GM12878 (cell line): ENCODE results near the gene SRGAP1. TPM values are rescaled to one million over a fixed set of nuclear protein-coding genes. Genes with fewer than 3 reads are reported as not detected.

ENCODE experiments used
- ATAC-seq: fragments of 200-7000 bp; cut with Tn5 transposase; 3 replicates; pipeline ENCODE4 v1.9.1; 2020; ENCODE audit warnings: mild to moderate bottlenecking, moderate library complexity
- BruUV-seq: library from RNA; stranded (reverse); fragments of 400-500 nt; replicated peaks from 2 replicates; lab custom pipeline; 2021; lab: Mats Ljungman, UMichigan
- CTCF ChIA-PET: fragments of 300-600 bp; sonication (Branson Sonifier 250); formaldehyde crosslinking; extraction: SDS; loops from one replicate; lab custom pipeline; 2021; ENCODE audit warnings: inconsistent platforms; lab: Yijun Ruan, JAX
- POLR2A ChIA-PET: fragments of 350-600 bp; formaldehyde crosslinking; extraction: SDS; loops from one replicate; lab custom pipeline; 2021; ENCODE audit warnings: inconsistent platforms; lab: Charles Lee
- RAD21 ChIA-PET: fragments of 300-600 bp; sonication (Branson Sonifier 250); formaldehyde crosslinking; loops from one replicate; lab custom pipeline; 2023; ENCODE audit warnings: antibody characterized with exemption; ENCODE audit not compliant: unreplicated experiment; lab: Charles Lee
- SMC1A ChIA-PET: fragments of 300-600 bp; sonication (Branson Sonifier 250); formaldehyde crosslinking; loops from one replicate; lab custom pipeline; 2023; ENCODE audit not compliant: unreplicated experiment, uncharacterized antibody; lab: Charles Lee
- DNase-seq: peaks from one replicate; pipeline ENCODE4 v3.0.0-alpha.2; 2011; ENCODE audit warnings: low read depth, low spot score
- FAIRE-seq: peaks from 3 replicates; lab custom pipeline; 2011; peaks lifted over from hg19 to GRCh38; lab: Jason Lieb, UNC
- H2AFZ ChIP-seq: 2 replicates; pipeline ENCODE4 v1.6.0; 2011; ENCODE audit warnings: low read depth, low read length, control low read depth; ENCODE audit not compliant: control insufficient read depth
- H3K27ac ChIP-seq: 2 replicates; pipeline ENCODE4 v1.5.1; 2011; ENCODE audit warnings: control low read depth; ENCODE audit not compliant: control insufficient read depth, insufficient read depth
- H3K27me3 ChIP-seq, 2 experiments: replicated peaks in 1 of 2; 2 replicates each; pipeline versions ENCODE4 v1.6.0 to v1.6.1; 2011; ENCODE audit warnings: low read length in 1 of 2; ENCODE audit not compliant: control insufficient read depth in 2 of 2, insufficient read depth in 2 of 2
- H3K36me3 ChIP-seq, 2 experiments: 2 replicates each; pipeline ENCODE4 v1.5.1; 2011; ENCODE audit warnings: low read length in 1 of 2; ENCODE audit not compliant: control insufficient read depth in 2 of 2, insufficient read depth in 2 of 2
- H3K4me1 ChIP-seq: 2 replicates; pipeline ENCODE4 v1.6.1; 2011; ENCODE audit warnings: mild to moderate bottlenecking, low read length, moderate library complexity, mixed read lengths; ENCODE audit not compliant: control insufficient read depth, insufficient read depth
- H3K4me2 ChIP-seq: 2 replicates; pipeline ENCODE4 v1.6.0; 2011; ENCODE audit warnings: control low read depth; ENCODE audit not compliant: control insufficient read depth, insufficient read depth
- H3K4me3 ChIP-seq: fragments of 200-600 bp; sonication (generic); 2 replicates; pipeline ENCODE4 v1.5.1; 2016
- H3K79me2 ChIP-seq: 2 replicates; pipeline ENCODE4 v1.6.0; 2011; ENCODE audit warnings: low read length; ENCODE audit not compliant: control insufficient read depth, insufficient read depth
- H3K9ac ChIP-seq: 2 replicates; pipeline ENCODE4 v1.8.0; 2011; ENCODE audit warnings: low read length, control low read depth, mixed read lengths; ENCODE audit not compliant: control insufficient read depth, insufficient read depth
- H3K9me3 ChIP-seq: replicated peaks from 3 replicates; pipeline ENCODE4 v1.5.1; 2011; ENCODE audit warnings: mild to moderate bottlenecking, low read length; ENCODE audit not compliant: control insufficient read depth, insufficient read depth
- H4K20me1 ChIP-seq: 2 replicates; pipeline ENCODE4 v1.6.0; 2011; ENCODE audit not compliant: control insufficient read depth, insufficient read depth
- ATF2 ChIP-seq: IDR thresholded peaks from 2 replicates; pipeline ENCODE4 v1.6.1; 2012; ENCODE audit warnings: low read length, inconsistent platforms
- CHD4 ChIP-seq: fragments of 200-600 bp; sonication (generic); IDR thresholded peaks from 2 replicates; pipeline ENCODE4 v1.6.1; 2016; ENCODE audit warnings: mild to moderate bottlenecking
- CREM ChIP-seq: IDR thresholded peaks from 2 replicates; pipeline ENCODE4 v1.6.1; 2014; ENCODE audit warnings: antibody characterized with exemption, low read depth
- CUX1 ChIP-seq: IDR thresholded peaks from 2 replicates; pipeline ENCODE4 v1.6.1; 2012; ENCODE audit warnings: improper control_type of control experiment, low read depth, low read length; ENCODE audit not compliant: insufficient replicate concordance
- HCFC1 ChIP-seq: fragments of 150-350 bp; IDR thresholded peaks from 2 replicates; pipeline ENCODE4 v1.6.1; 2014; ENCODE audit warnings: low read length
- HDGF ChIP-seq: fragments of 450-650 bp; IDR thresholded peaks from 2 replicates; pipeline ENCODE4 v1.6.1; 2016; ENCODE audit warnings: antibody characterized with exemption
- IKZF2 ChIP-seq, 2 experiments: fragments of 450-650 bp; IDR thresholded peaks; 2 replicates each; pipeline ENCODE4 v1.6.1; 2017; ENCODE audit warnings: mild to moderate bottlenecking in 2 of 2, moderate library complexity in 2 of 2
- JUND ChIP-seq: IDR thresholded peaks from 2 replicates; pipeline ENCODE4 v1.6.1; 2012; ENCODE audit warnings: low read depth, mild to moderate bottlenecking, low read length, improper control_type of control experiment, moderate library complexity
- MAX ChIP-seq: IDR thresholded peaks from 2 replicates; pipeline ENCODE4 v1.6.1; 2012; ENCODE audit warnings: low read depth, low read length, improper control_type of control experiment
- MTA3 ChIP-seq: IDR thresholded peaks from 2 replicates; pipeline ENCODE4 v1.6.1; 2012; ENCODE audit warnings: low read length, inconsistent platforms, borderline replicate concordance
- NFXL1 ChIP-seq: fragments of 450-650 bp; IDR thresholded peaks from 2 replicates; pipeline ENCODE4 v1.6.1; 2017; ENCODE audit warnings: antibody characterized with exemption, mild to moderate bottlenecking, borderline replicate concordance
- NRF1 ChIP-seq: conservative IDR thresholded peaks from 2 replicates; pipeline ENCODE4 v1.6.1; 2011; ENCODE audit warnings: mild to moderate bottlenecking, low read depth, low read length, improper control_type of control experiment
- TCF12 ChIP-seq: IDR thresholded peaks from 2 replicates; pipeline ENCODE4 v1.6.1; 2011; ENCODE audit warnings: low read depth, mild to moderate bottlenecking, low read length
- WGBS: methylation state at CpG from one replicate; pipeline ENCODE4 v1.1.6; 2016; ENCODE audit warnings: low lambda C conversion rate; ENCODE audit not compliant: insufficient replicate concordance, insufficient coverage; ENCODE audit errors: missing lambda C conversion rate; 5-methylcytosine and 5-hydroxymethylcytosine counted together
- in situ Hi-C: fragments of 300-500 bp; cut with MboI; formaldehyde crosslinking; loops from 9 replicates; pipeline ENCODE4 v1.14.3; 2018; ENCODE audit warnings: mixed read lengths
- intact Hi-C: fragments of 100-400 bp; cut with micrococcal nuclease; formaldehyde crosslinking; loops from one replicate; pipeline ENCODE4 v1.14.2; 2022; ENCODE audit not compliant: unreplicated experiment
- polyA plus RNA-seq, 11 experiments: library from polyadenylated mRNA; depleted of rRNA in 4 of 11; unstranded in 6 of 11; stranded (reverse) in 5 of 11; fragments of >200 nt; fragmentation: Nextera tagmentation in 4 of 11; fragmentation: Illumina TruSeq in 1 of 11; extraction: Ambion mirVana in 4 of 11; extraction: Trizol in 1 of 11; gene quantifications; 1 replicate in 1 of 11; 2 replicates in 10 of 11; pipeline versions ENCODE4 v1.2.1 to v1.2.3, GENCODE V29; 2011 to 2016; ENCODE audit warnings: inconsistent platforms in 2 of 11, missing spikeins in 2 of 11, low read depth in 1 of 11
- total RNA-seq, 4 experiments: library from RNA; depleted of rRNA in 3 of 4; stranded (reverse); fragments of >200 nt in 3 of 4; fragmentation: Illumina TruSeq in 1 of 4; extraction: Trizol in 1 of 4; gene quantifications; 2 replicates each; pipeline versions ENCODE4 v1.2.1 to v1.2.3, GENCODE V29; 2013 to 2021

Gene SRGAP1
- total and polyA plus RNA-seq, 10 of the 15 experiments (the other 5 are each of a cell fraction or from before 2014, with no cell fraction given), result 0.16 to 0.85 (median 0.46) TPM

GRCh38 chr12:63994704-63995103 is 150.2 kb downstream of the SRGAP1 start:
- ChIA-PET RAD21 (no interaction called here), CTCF (no interaction called here), SMC1A (interaction anchor here (0.5 to 1.3 kb wide), 3 partner anchors 12 to 1443 kb away, joined by 3 read pairs; no protein-coding TSS in a partner anchor), POLR2A (no interaction called here)
- H3K4me1 ChIP-seq, result no peaks in the 10 kb centered on the region
- no peak for FAIRE-seq
- no TSS peak for BruUV-seq
- H3K4me2 ChIP-seq, result no peak overlapping the region
- no peak overlapping the region for H3K4me3 ChIP-seq
- DNase-seq, result no peak
- no peak overlapping the region for H3K27ac ChIP-seq
- WGBS, result 34% methylated on average over 2 of the region's 2 CpGs
- no peaks in the 10 kb centered on the region; a peak in 1 of 4 replicates for H3K27me3 ChIP-seq
- H4K20me1 ChIP-seq, result no peaks in the 10 kb centered on the region
- H3K9ac ChIP-seq, result no peak overlapping the region
- no peaks in the 10 kb centered on the region for H3K36me3 ChIP-seq
- no peak for ATAC-seq
- H2AFZ ChIP-seq, result no peak overlapping the region
- no peaks in the 10 kb centered on the region for H3K79me2 ChIP-seq
- TF ChIP-seq HDGF, result no peak
- H3K9me3 ChIP-seq, result no peaks in the 10 kb centered on the region
- in situ Hi-C loops, result no loop called here
- intact Hi-C loops, result no loop called here

GRCh38 chr12:63995512-63995911 is 151.0 kb downstream of the SRGAP1 start:
- no peak overlapping the region for H3K4me2 ChIP-seq
- no peaks in the 10 kb centered on the region for H3K9me3 ChIP-seq
- POLR2A ChIA-PET, result no interaction called here
- DNase-seq (no peak), ATAC-seq (no peak), FAIRE-seq (no peak)
- RAD21 ChIA-PET, result no interaction called here
- H2AFZ ChIP-seq, result no peak overlapping the region
- H3K4me1 ChIP-seq, result no peaks in the 10 kb centered on the region
- H3K9ac ChIP-seq, result no peak overlapping the region
- BruUV-seq, result no TSS peak
- H3K27me3 ChIP-seq, result no peaks in the 10 kb centered on the region; a peak in 1 of 4 replicates
- H3K36me3 ChIP-seq, result no peaks in the 10 kb centered on the region
- CTCF ChIA-PET, result no interaction called here
- no peaks in the 10 kb centered on the region for H3K79me2 ChIP-seq
- H3K27ac ChIP-seq, result no peak overlapping the region
- H3K4me3 ChIP-seq, result no peak overlapping the region
- in situ Hi-C loops, result no loop called here
- intact Hi-C loops, result no loop called here
- SMC1A ChIA-PET, result no interaction called here
- no peaks in the 10 kb centered on the region for H4K20me1 ChIP-seq
- no peak for TF ChIP-seq CUX1
- TF ChIP-seq CREM, result no peak
- TF ChIP-seq TCF12, result no peak
- no peak for TF ChIP-seq ATF2
- no peak for TF ChIP-seq IKZF2 (IDR thresholded peaks at IDR 0.05)
- TF ChIP-seq JUND, result no peak
- TF ChIP-seq HCFC1, result no peak
- no peak for TF ChIP-seq CHD4
- TF ChIP-seq MTA3, result no peak
- no peak for TF ChIP-seq NRF1
- TF ChIP-seq MAX, result no peak
- no peak for TF ChIP-seq NFXL1
